H1 (cell line): ENCODE measurements around the gene FOXN3.

ENCODE experiments used
- CTCF ChIP-seq, 3 experiments: IDR thresholded peaks; 1 replicate in 2 of 3; 2 replicates in 1 of 3; pipeline versions ENCODE4 v1.5.1 to v1.6.1; 2011; ENCODE audit warnings: low read length in 3 of 3, mild to moderate bottlenecking in 3 of 3, inconsistent platforms in 2 of 3, low read depth in 1 of 3, moderate library complexity in 1 of 3; ENCODE audit not compliant: insufficient read depth in 1 of 3; ENCODE audit errors: control extremely low read depth in 1 of 3
- POLR2A ChIP-seq, 2 experiments: IDR thresholded peaks; 1 replicate in 1 of 2; 2 replicates in 1 of 2; pipeline ENCODE4 v1.6.1; 2011; ENCODE audit warnings: low read depth in 2 of 2, low read length in 2 of 2, mild to moderate bottlenecking in 2 of 2; ENCODE audit errors: control extremely low read depth in 1 of 2
- SIRT6 ChIP-seq: IDR thresholded peaks from one replicate; pipeline ENCODE4 v1.7.1; 2012; ENCODE audit warnings: low read length, inconsistent platforms
- ZNF274 ChIP-seq: IDR thresholded peaks from 2 replicates; pipeline ENCODE4 v1.7.0; 2012; ENCODE audit warnings: low read length, borderline replicate concordance; ENCODE audit errors: extremely low read depth

GRCh38 chr14:89379006-89379405, 38.0 kb downstream of the FOXN3 start:
- TF ChIP-seq POLR2A (IDR thresholded peaks at IDR 0.05; ENCODE audit: control extremely low read depth in 1 of 2, low read depth in 2 of 2, low read length in 2 of 2) (no peak), SIRT6 (no peak), ZNF274 (no peak), CTCF (IDR thresholded peaks at IDR 0.05; ENCODE audit: control extremely low read depth in 1 of 3, insufficient read depth in 1 of 3, low read depth in 1 of 3, low read length in 3 of 3) (no peak)
